ENCODE results near the gene PRKCH.

DNA sequence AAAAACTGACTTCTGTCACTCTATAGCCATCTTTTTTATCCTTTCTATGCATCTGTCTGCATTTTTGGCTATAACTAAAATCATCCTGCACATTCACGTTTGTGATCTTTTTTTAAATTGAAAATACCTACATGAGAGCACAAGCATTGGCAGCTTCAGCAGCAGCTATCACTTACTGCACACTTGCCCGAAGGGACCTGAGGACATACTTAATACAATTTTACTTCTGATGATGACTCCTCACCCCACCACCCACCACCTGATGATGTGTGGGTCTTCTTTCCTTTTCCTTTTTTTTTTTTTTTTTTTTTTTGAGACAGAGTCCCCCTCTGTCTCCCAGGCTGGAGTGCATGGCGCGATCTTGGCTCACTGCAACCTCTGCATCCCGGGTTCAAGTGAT, 160.3 kb downstream of the PRKCH start:
- TF ChIP-seq POLR2A (IDR thresholded peaks at IDR 0.05) (no peak), CTCF (IDR thresholded peaks at IDR 0.05) (no peak)

Data from sigmoid colon (tissue), 3 donors.